Loucy (cell line): ENCODE data around the gene NKG7.

Source experiments
- H2AFZ ChIP-seq: fragments of 200-600 bp; sonication (generic); 2 replicates; pipeline ENCODE4 v1.6.0; 2016; ENCODE audit warnings: antibody characterized with exemption, mild to moderate bottlenecking, low read length, moderate library complexity
- H3F3A ChIP-seq: fragments of 200-600 bp; 2 replicates; pipeline ENCODE4 v1.6.0; 2016; ENCODE audit warnings: antibody characterized with exemption, low read depth, mild to moderate bottlenecking
- H3K27me3 ChIP-seq: fragments of 200-600 bp; sonication (generic); 2 replicates; pipeline ENCODE4 v1.6.1; 2014; ENCODE audit warnings: low read length, mild to moderate bottlenecking; ENCODE audit not compliant: insufficient read depth, poor library complexity, severe bottlenecking
- H3K36me3 ChIP-seq: fragments of 200-600 bp; sonication (generic); 2 replicates; pipeline ENCODE4 v1.6.1; 2016; ENCODE audit warnings: low read length; ENCODE audit not compliant: insufficient read depth
- H3K4me1 ChIP-seq: fragments of 200-600 bp; sonication (generic); 2 replicates; pipeline ENCODE4 v1.5.1; 2014; ENCODE audit warnings: low read length, mild to moderate bottlenecking; ENCODE audit not compliant: insufficient read depth, poor library complexity, severe bottlenecking
- H3K4me2 ChIP-seq: fragments of 200-600 bp; sonication (generic); 2 replicates; pipeline ENCODE4 v1.6.0; 2014; ENCODE audit warnings: antibody characterized with exemption, low read length, low read depth, mild to moderate bottlenecking; ENCODE audit not compliant: poor library complexity, severe bottlenecking
- H3K4me3 ChIP-seq: fragments of 200-600 bp; sonication (generic); 2 replicates; pipeline ENCODE4 v1.5.1; 2014; ENCODE audit warnings: low read length, mild to moderate bottlenecking, mixed read lengths; ENCODE audit not compliant: poor library complexity, severe bottlenecking
- H3K79me2 ChIP-seq: fragments of 200-600 bp; sonication (generic); 2 replicates; pipeline ENCODE4 v1.6.1; 2014; ENCODE audit warnings: low read length; ENCODE audit not compliant: insufficient read depth
- H3K9ac ChIP-seq: fragments of 200-600 bp; sonication (generic); 2 replicates; pipeline ENCODE4 v1.6.0; 2014; ENCODE audit warnings: mild to moderate bottlenecking, low read depth, low read length, moderate library complexity; ENCODE audit not compliant: poor library complexity, severe bottlenecking
- H3K9me2 ChIP-seq: fragments of 200-600 bp; sonication (generic); replicated peaks from 2 replicates; pipeline ENCODE4 v1.6.1; 2016; ENCODE audit warnings: low read depth, low read length, mixed read lengths
- H3K9me3 ChIP-seq: fragments of 200-600 bp; sonication (generic); 2 replicates; pipeline ENCODE4 v1.6.1; 2014; ENCODE audit warnings: mild to moderate bottlenecking, antibody characterized with exemption, low read length, low read depth; ENCODE audit not compliant: insufficient read depth
- H4K20me1 ChIP-seq: fragments of 200-600 bp; sonication (generic); 2 replicates; pipeline ENCODE4 v1.6.0; 2014; ENCODE audit warnings: antibody characterized with exemption, low read length, mild to moderate bottlenecking; ENCODE audit not compliant: insufficient read depth, poor library complexity, severe bottlenecking
- CTCF ChIP-seq: fragments of 200-600 bp; sonication (generic); conservative IDR thresholded peaks from 2 replicates; pipeline ENCODE4 v1.5.1; 2014; ENCODE audit warnings: mild to moderate bottlenecking, antibody characterized with exemption, low read length
- EZH2phosphoT487 ChIP-seq: fragments of 200-600 bp; IDR thresholded peaks from 2 replicates; pipeline ENCODE4 v1.6.1; 2018; ENCODE audit warnings: antibody characterized with exemption, mild to moderate bottlenecking, moderate library complexity, borderline replicate concordance

Gene NKG7

GRCh38 chr19:51338563-51339312, 33.7 kb downstream of the NKG7 start:
- Histone ChIP-seq H3K4me3 (peak overlapping the region; percentile 76), H3K9me2 (no peaks in the 10 kb centered on the region), H3K4me1 (peaks cover 8% of the 10 kb centered on the region), H4K20me1 (no peaks in the 10 kb centered on the region), H3K79me2 (no peaks in the 10 kb centered on the region), H2AFZ (peak overlapping the region; percentile 93), H3K27me3 (no peaks in the 10 kb centered on the region), H3K9ac (peak overlapping the region; percentile 71), H3K4me2 (peak overlapping the region; percentile 86), H3K9me3 (no peaks in the 10 kb centered on the region), H3F3A (no peaks in the 10 kb centered on the region), H3K36me3 (no peaks in the 10 kb centered on the region)
- TF ChIP-seq CTCF: peak; percentile 84
- no peak for TF ChIP-seq EZH2phosphoT487

- H3K9me2 ChIP-seq: no peaks in the 10 kb centered on the region
- peak overlapping the region; percentile 93 for H2AFZ ChIP-seq
- H3K9ac ChIP-seq: peak overlapping the region; percentile 71
- TF ChIP-seq CTCF (no peak), EZH2phosphoT487 (no peak)
- no peaks in the 10 kb centered on the region for H3K27me3 ChIP-seq
- no peaks in the 10 kb centered on the region for H4K20me1 ChIP-seq
- H3K4me2 ChIP-seq: peak overlapping the region; percentile 86
- no peaks in the 10 kb centered on the region for H3K79me2 ChIP-seq
- H3F3A ChIP-seq: no peaks in the 10 kb centered on the region
- H3K9me3 ChIP-seq: no peaks in the 10 kb centered on the region
- H3K4me3 ChIP-seq: peak overlapping the region; percentile 76
- H3K36me3 ChIP-seq: no peaks in the 10 kb centered on the region
- peaks cover 8% of the 10 kb centered on the region for H3K4me1 ChIP-seq
Observed at GRCh38 chr19:51337861-51338562, 34.4 kb downstream of the NKG7 start.

GRCh38 chr19:51337141-51337860, 35.2 kb downstream of the NKG7 start:
- no peaks in the 10 kb centered on the region for H3K9me3 ChIP-seq
- no peak overlapping the region for H3K4me2 ChIP-seq
- H3K4me3 ChIP-seq: no peak overlapping the region
- no peaks in the 10 kb centered on the region for H3K9me2 ChIP-seq
- H3K36me3 ChIP-seq: no peaks in the 10 kb centered on the region
- H3K9ac ChIP-seq: no peak overlapping the region
- no peak overlapping the region for H2AFZ ChIP-seq
- peaks cover 8% of the 10 kb centered on the region for H3K4me1 ChIP-seq
- H3K27me3 ChIP-seq: no peaks in the 10 kb centered on the region
- H3K79me2 ChIP-seq: no peaks in the 10 kb centered on the region
- H4K20me1 ChIP-seq: no peaks in the 10 kb centered on the region
- TF ChIP-seq CTCF (no peak), EZH2phosphoT487 (no peak)
- no peaks in the 10 kb centered on the region for H3F3A ChIP-seq
